Transverse colon (tissue), 4 donors: Measurements from ENCODE around the gene ANK3.

ENCODE experiments used
- CTCF ChIP-seq, 5 experiments: fragments of 200-600 bp in 3 of 5; fragments of 450-650 bp in 2 of 5; sonication (generic) in 3 of 5; IDR thresholded peaks; 1 replicate in 2 of 5; 2 replicates in 3 of 5; pipeline ENCODE4 v1.5.1; 2016 to 2017; ENCODE audit warnings: antibody characterized with exemption in 5 of 5, inconsistent platforms in 3 of 5, mild to moderate bottlenecking in 2 of 5, moderate library complexity in 1 of 5
- EP300 ChIP-seq: sonication (generic); formaldehyde crosslinking; IDR thresholded peaks from one replicate; pipeline ENCODE4 v1.6.1; 2017; ENCODE audit warnings: antibody characterized with exemption, low read depth
- POLR2A ChIP-seq: fragments of 450-650 bp; IDR thresholded peaks from one replicate; pipeline ENCODE4 v1.6.1; 2016; ENCODE audit warnings: antibody characterized with exemption, mild to moderate bottlenecking, moderate library complexity
- POLR2AphosphoS5 ChIP-seq, 3 donors: sonication (generic); formaldehyde crosslinking; IDR thresholded peaks; one replicate each; pipeline ENCODE4 v1.6.1; 2016; ENCODE audit warnings: antibody characterized with exemption in 3 of 3

- TF ChIP-seq CTCF (IDR thresholded peaks at IDR 0.05) (peak; percentile 52 to 60 (median 58)), POLR2A (no peak), POLR2AphosphoS5 (IDR thresholded peaks at IDR 0.05) (no peak), EP300 (no peak)
These were observed 274.7 kb downstream of the ANK3 start for GRCh38 chr10:60114765-60115586.
